HG03378 (cell line): ENCODE measurements around the gene DNAJC22.

Experiments
- ATAC-seq: cut with Tn5 transposase; IDR thresholded peaks from one replicate; pipeline ENCODE4 v1.9.1; 2021; ENCODE audit warnings: mild to moderate bottlenecking, moderate library complexity; ENCODE audit not compliant: unreplicated experiment

Gene DNAJC22

GRCh38 chr12:49342914-49343731 is 3.6 kb upstream of the DNAJC22 start:
- ATAC-seq = no peak

GRCh38 chr12:49344486-49345050 is 2.1 kb upstream of the DNAJC22 start:
- ATAC-seq = no peak

- no peak for ATAC-seq
Observed at GRCh38 chr12:49345051-49345824, 1.4 kb upstream of the DNAJC22 start.

- ATAC-seq = no peak
Observed at GRCh38 chr12:49345825-49346658, 646 bp upstream of the DNAJC22 start.

GRCh38 chr12:49347311-49348193 is 864 bp downstream of the DNAJC22 start:
- ATAC-seq = no peak

- no peak for ATAC-seq
Observed at GRCh38 chr12:49348781-49349180, 2.1 kb downstream of the DNAJC22 start.

- ATAC-seq = no peak
Observed at GRCh38 chr12:49349266-49349665, 2.6 kb downstream of the DNAJC22 start.

GRCh38 chr12:49352351-49352750 is 5.7 kb downstream of the DNAJC22 start:
- no peak for ATAC-seq

- no peak for ATAC-seq
Observed at GRCh38 chr12:49355913-49356312, 9.2 kb downstream of the DNAJC22 start.

GRCh38 chr12:49357103-49357678 is 10.5 kb downstream of the DNAJC22 start:
- no peak for ATAC-seq

GRCh38 chr12:49358483-49359141 is 11.9 kb downstream of the DNAJC22 start:
- ATAC-seq = peak; percentile 51

- ATAC-seq = no peak
Observed at GRCh38 chr12:49359671-49360070, 13.0 kb downstream of the DNAJC22 start.

- ATAC-seq = no peak
Observed at GRCh38 chr12:49362077-49362476, 15.4 kb downstream of the DNAJC22 start.

GRCh38 chr12:49364989-49365388 is 18.3 kb downstream of the DNAJC22 start:
- no peak for ATAC-seq

GRCh38 chr12:49365542-49365941 is 18.9 kb downstream of the DNAJC22 start:
- no peak for ATAC-seq

- no peak for ATAC-seq
Observed at GRCh38 chr12:49366096-49366651, 19.5 kb downstream of the DNAJC22 start.

GRCh38 chr12:49366652-49367380 is 20.1 kb downstream of the DNAJC22 start:
- ATAC-seq = peak; percentile 36
